ENCODE data around the gene SMG7.

DNA sequence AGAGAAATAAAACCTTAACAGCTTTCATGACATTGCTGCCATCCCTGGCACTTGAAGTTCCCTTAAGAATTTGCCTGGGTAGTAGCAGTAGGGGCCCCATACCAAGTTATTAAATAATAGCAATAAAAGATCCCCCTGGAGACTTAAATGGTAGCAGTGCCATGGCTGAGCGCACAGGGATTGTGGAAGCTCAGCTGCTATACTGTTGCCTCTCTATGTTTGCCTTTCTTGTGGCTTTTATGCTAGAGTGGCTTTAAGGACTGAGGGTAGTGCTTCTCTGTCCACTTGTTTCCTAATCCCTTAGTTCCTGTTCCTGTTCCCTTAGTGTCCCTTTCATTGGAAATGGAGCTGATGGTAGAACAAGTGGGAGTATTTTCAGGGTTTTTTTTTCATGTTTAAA is 75.8 kb downstream of the SMG7 start:
- TF ChIP-seq POLR2A (IDR thresholded peaks at IDR 0.05): no peak
- TF ChIP-seq CTCF (IDR thresholded peaks at IDR 0.05): no peak

All from prostate gland (tissue), 2 donors.